ENCODE data around the gene LPCAT4.

DNA sequence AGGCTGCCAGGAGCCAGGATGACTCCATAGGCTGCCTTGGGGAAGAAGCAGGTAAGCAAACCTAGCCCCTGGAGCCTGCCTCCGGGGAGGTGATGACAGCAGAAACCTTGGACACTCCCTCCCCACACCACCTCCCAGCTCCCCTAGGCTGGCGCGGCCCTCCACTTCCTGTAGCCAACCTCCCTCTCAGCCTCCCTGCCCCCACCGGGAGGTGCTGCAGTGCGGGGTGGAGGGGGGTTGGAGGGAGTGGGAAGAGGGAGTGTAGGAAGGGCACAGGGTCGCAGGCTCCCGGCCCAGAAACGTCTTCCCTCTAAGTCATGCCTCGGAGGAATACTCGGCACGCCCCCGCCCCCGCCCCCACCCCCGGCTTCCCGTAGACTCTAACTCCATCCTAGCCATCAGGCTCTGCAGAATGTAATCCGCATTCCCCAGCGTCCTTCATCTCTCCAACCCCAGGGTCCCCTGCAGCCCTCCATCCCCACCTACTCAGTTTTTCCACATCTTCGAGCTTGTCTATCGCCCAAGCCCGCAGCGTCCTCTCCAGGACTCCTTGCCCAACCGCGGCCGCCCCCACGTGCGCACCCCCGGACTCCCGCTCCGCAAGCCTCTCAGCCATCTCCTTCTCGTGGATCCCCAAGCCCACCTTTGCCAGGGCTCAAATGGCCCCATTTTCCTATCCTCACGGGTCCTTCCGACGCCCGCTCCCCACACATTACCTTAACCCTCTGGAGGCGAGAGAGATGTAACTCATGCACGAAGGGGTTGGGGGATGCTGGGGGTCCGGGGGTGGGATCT is 528 bp downstream of the LPCAT4 start:
- TF ChIP-seq, protein P1, sequence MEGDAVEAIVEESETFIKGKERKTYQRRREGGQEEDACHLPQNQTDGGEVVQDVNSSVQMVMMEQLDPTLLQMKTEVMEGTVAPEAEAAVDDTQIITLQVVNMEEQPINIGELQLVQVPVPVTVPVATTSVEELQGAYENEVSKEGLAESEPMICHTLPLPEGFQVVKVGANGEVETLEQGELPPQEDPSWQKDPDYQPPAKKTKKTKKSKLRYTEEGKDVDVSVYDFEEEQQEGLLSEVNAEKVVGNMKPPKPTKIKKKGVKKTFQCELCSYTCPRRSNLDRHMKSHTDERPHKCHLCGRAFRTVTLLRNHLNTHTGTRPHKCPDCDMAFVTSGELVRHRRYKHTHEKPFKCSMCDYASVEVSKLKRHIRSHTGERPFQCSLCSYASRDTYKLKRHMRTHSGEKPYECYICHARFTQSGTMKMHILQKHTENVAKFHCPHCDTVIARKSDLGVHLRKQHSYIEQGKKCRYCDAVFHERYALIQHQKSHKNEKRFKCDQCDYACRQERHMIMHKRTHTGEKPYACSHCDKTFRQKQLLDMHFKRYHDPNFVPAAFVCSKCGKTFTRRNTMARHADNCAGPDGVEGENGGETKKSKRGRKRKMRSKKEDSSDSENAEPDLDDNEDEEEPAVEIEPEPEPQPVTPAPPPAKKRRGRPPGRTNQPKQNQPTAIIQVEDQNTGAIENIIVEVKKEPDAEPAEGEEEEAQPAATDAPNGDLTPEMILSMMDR (conservative IDR thresholded peaks at IDR 0.05; ENCODE audit: low read length) = no peak
- TF ChIP-seq EZH2phosphoT487 (IDR thresholded peaks at IDR 0.05; ENCODE audit: borderline replicate concordance, low read depth, low read length) = no peak

All from OCI-LY7 (cell line).